WERI-Rb-1 (cell line): ENCODE measurements around the gene CDS1.
"Not testable (repeated sequence)": the region's sequence is repeated elsewhere in the genome, so short reads cannot be mapped to it uniquely, and the experiment has no call there.

ENCODE experiments used
- DNase-seq: peaks from one replicate; pipeline ENCODE4 v3.0.0-alpha.2; 2020
- H3K27ac ChIP-seq: fragments of 250-450 bp; sonication (Bioruptor Pico); 2 replicates; pipeline ENCODE4 v1.5.1; 2020; ENCODE audit warnings: mild to moderate bottlenecking, moderate library complexity
- H3K27me3 ChIP-seq: fragments of 250-450 bp; sonication (Bioruptor Pico); 2 replicates; pipeline ENCODE4 v1.5.1; 2021; ENCODE audit warnings: mild to moderate bottlenecking, low read depth, moderate library complexity; ENCODE audit not compliant: insufficient read depth, severe bottlenecking
- H3K36me3 ChIP-seq: fragments of 250-450 bp; sonication (Bioruptor Pico); 2 replicates; pipeline ENCODE4 v1.5.1; 2020; ENCODE audit warnings: mild to moderate bottlenecking, moderate library complexity
- H3K4me3 ChIP-seq: 2 replicates; pipeline ENCODE4 v1.5.1; 2011; ENCODE audit warnings: low read depth, mild to moderate bottlenecking, control low read depth, low read length
- H3K9me3 ChIP-seq: fragments of 250-450 bp; sonication (Bioruptor Pico); 2 replicates; pipeline ENCODE4 v1.5.1; 2021; ENCODE audit warnings: mild to moderate bottlenecking, moderate library complexity; ENCODE audit not compliant: severe bottlenecking
- CTCF ChIP-seq: IDR thresholded peaks from 2 replicates; pipeline ENCODE4 v1.5.1; 2011; ENCODE audit warnings: low read depth, mild to moderate bottlenecking, control low read depth, inconsistent platforms, low read length

CDS1 gene

GRCh38 chr4:84582988-84583875 lies at the start of gene CDS1:
TSS of gene CDS1 (plus strand) at chr4:84583127. CDS start at chr4:84583402, 275 bp downstream.
- no peaks in the 10 kb centered on the region for H3K9me3 ChIP-seq
- no peak for TF ChIP-seq CTCF
- peak within 1 kb of the TSS; percentile 76 for H3K27ac ChIP-seq
- DNase-seq = peak; percentile 44
- no peaks in the 10 kb centered on the region for H3K27me3 ChIP-seq
- no peaks in the 10 kb centered on the region; the same call in 1 of the 2 replicates for H3K36me3 ChIP-seq
- H3K4me3 ChIP-seq = peak within 1 kb of the TSS; percentile 68

DNA sequence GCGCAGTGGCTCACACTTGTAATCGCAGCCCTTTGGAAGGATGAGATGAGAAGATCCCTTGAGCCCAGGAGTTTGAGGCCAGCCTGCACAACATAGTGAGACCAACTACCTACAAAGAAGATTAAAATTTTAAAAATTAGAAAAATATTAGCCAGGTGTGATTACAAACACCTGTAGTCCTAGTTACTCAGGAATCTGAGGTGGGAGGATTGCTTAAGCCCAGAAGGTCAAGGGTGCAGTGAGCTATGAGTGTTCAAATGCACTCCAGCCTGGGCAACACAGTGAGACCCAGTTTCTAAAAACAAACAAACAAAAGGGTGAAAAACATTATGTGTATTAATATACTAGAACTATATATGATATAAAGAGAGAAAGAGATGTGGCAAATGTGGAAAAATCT lies 47.0 kb upstream of the CDS1 start:
- H3K27me3 ChIP-seq = no peaks in the 10 kb centered on the region
- H3K36me3 ChIP-seq = no peaks in the 10 kb centered on the region
- H3K9me3 ChIP-seq = peaks cover 3% of the 10 kb centered on the region
- H3K4me3 ChIP-seq = no peak overlapping the region
- DNase-seq = no peak
- no peak for TF ChIP-seq CTCF
- no peak overlapping the region for H3K27ac ChIP-seq

- no peak for TF ChIP-seq CTCF
- H3K27ac ChIP-seq = no peak overlapping the region
- no peaks in the 10 kb centered on the region for H3K27me3 ChIP-seq
- H3K4me3 ChIP-seq = no peak overlapping the region
- no peaks in the 10 kb centered on the region for H3K36me3 ChIP-seq
- no peak for DNase-seq
- H3K9me3 ChIP-seq = no peaks in the 10 kb centered on the region
Observed at GRCh38 chr4:84545093-84545492, 37.8 kb upstream of the CDS1 start.

DNA sequence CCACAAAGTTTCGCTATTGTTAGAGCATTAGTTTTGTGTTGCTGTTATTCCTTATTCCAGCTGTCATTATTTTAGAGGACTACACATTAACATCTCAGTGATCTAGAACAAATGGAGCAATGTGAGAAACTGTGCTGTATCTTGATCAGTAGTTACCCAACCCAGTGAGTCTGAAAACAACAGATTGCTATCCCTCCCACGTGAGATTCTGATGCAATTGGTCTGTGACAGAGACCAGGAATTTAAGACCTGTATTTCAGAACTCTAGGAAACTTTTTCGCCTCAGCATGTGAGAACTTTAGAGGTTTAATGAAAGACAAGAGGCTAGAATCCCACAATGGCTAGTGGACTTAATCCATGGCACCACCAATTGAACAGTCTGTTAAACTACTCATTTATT lies 35.7 kb upstream of the CDS1 start:
- no peak for TF ChIP-seq CTCF
- H3K4me3 ChIP-seq = no peak overlapping the region
- no peak overlapping the region for H3K27ac ChIP-seq
- no peak for DNase-seq
- H3K27me3 ChIP-seq = no peaks in the 10 kb centered on the region
- no peaks in the 10 kb centered on the region for H3K9me3 ChIP-seq
- H3K36me3 ChIP-seq = no peaks in the 10 kb centered on the region

- DNase-seq, H3K27ac ChIP-seq: not testable (repeated sequence)
Observed at GRCh38 chr4:84549191-84549590, 33.7 kb upstream of the CDS1 start.

GRCh38 chr4:84562156-84562555 lies 20.8 kb upstream of the CDS1 start:
- Histone ChIP-seq H3K27me3 (no peaks in the 10 kb centered on the region), H3K4me3 (no peak overlapping the region), H3K27ac (no peak overlapping the region), H3K36me3 (no peaks in the 10 kb centered on the region), H3K9me3 (no peaks in the 10 kb centered on the region)
- no peak for DNase-seq
- no peak for TF ChIP-seq CTCF

More at GRCh38 chr4:84549191-84549590, 33.7 kb upstream of the CDS1 start:
- H3K27me3 ChIP-seq, H3K9me3 ChIP-seq, H3K4me3 ChIP-seq, H3K36me3 ChIP-seq: not testable (repeated sequence)
